NB4 (cell line): ENCODE results near the gene NR5A1.

Experiments
- POLR2A ChIP-seq: IDR thresholded peaks from 2 replicates; pipeline ENCODE4 v1.6.1; 2011; ENCODE audit warnings: mild to moderate bottlenecking; ENCODE audit not compliant: insufficient read length; ENCODE audit errors: extremely low read depth
- TF ChIP-seq, protein P1 (sequence below): IDR thresholded peaks from one replicate; pipeline ENCODE4 v1.5.1; 2012; ENCODE audit warnings: low read depth, low read length

DNA sequence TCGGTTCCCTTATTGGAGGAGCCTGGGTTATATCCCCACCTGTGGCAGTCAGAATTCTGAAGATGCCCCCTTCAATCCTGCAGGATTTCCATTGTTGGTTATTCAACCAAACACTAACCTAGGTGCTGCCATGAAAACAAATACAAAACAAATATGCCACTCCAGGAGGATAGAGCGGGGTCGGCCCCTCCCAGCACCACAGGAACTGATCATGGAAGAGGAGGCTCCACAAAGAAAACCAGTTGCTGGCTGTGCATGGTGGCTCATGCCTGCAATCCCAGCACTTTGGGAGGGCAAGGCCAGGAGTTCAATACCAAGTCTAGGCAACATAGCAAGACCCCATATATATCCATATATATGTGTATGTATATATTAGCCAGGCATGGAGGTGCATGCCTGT lies 70.1 kb downstream of the NR5A1 start:
- TF ChIP-seq, protein P1, sequence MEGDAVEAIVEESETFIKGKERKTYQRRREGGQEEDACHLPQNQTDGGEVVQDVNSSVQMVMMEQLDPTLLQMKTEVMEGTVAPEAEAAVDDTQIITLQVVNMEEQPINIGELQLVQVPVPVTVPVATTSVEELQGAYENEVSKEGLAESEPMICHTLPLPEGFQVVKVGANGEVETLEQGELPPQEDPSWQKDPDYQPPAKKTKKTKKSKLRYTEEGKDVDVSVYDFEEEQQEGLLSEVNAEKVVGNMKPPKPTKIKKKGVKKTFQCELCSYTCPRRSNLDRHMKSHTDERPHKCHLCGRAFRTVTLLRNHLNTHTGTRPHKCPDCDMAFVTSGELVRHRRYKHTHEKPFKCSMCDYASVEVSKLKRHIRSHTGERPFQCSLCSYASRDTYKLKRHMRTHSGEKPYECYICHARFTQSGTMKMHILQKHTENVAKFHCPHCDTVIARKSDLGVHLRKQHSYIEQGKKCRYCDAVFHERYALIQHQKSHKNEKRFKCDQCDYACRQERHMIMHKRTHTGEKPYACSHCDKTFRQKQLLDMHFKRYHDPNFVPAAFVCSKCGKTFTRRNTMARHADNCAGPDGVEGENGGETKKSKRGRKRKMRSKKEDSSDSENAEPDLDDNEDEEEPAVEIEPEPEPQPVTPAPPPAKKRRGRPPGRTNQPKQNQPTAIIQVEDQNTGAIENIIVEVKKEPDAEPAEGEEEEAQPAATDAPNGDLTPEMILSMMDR: no peak
- TF ChIP-seq POLR2A: no peak
